AG08396 (cell line): ENCODE measurements around the gene DYRK1A.

Experiments used
- DNase-seq: peaks from one replicate; pipeline ENCODE4 v3.0.0; 2012; ENCODE audit warnings: low spot score, mixed read lengths

The DYRK1A gene

GRCh38 chr21:37566790-37567615, 200.4 kb downstream of the DYRK1A start:
- no peak for DNase-seq

GRCh38 chr21:37568415-37568814, 201.8 kb downstream of the DYRK1A start:
- DNase-seq, result no peak

GRCh38 chr21:37568916-37569315, 202.3 kb downstream of the DYRK1A start:
- no peak for DNase-seq

GRCh38 chr21:37571442-37571841, 204.9 kb downstream of the DYRK1A start:
- DNase-seq, result no peak

- DNase-seq, result no peak
Measured at GRCh38 chr21:37574316-37574715, 207.7 kb downstream of the DYRK1A start.

- no peak for DNase-seq
Measured at GRCh38 chr21:37574751-37575150, 208.2 kb downstream of the DYRK1A start.

- no peak for DNase-seq
Measured at GRCh38 chr21:37575580-37575979, 209.0 kb downstream of the DYRK1A start.
